GM21576 (cell line): ENCODE results near the gene NT5DC1.
"Not testable (repeated sequence)": the region's sequence is repeated elsewhere in the genome, so short reads cannot be mapped to it uniquely, and the experiment has no call there.

ENCODE experiments used
- ATAC-seq: cut with Tn5 transposase; IDR thresholded peaks from one replicate; pipeline ENCODE4 v1.9.1; 2021; ENCODE audit warnings: mild to moderate bottlenecking, moderate library complexity; ENCODE audit not compliant: unreplicated experiment

Gene NT5DC1

GRCh38 chr6:116268589-116269293 is 168.1 kb downstream of the NT5DC1 start:
- ATAC-seq = peak; percentile 87

- ATAC-seq = no peak
Observed at GRCh38 chr6:116271149-116271708, 170.6 kb downstream of the NT5DC1 start.

- no peak for ATAC-seq
Observed at GRCh38 chr6:116277124-116277523, 176.5 kb downstream of the NT5DC1 start.

- no peak for ATAC-seq
Observed at GRCh38 chr6:116278481-116278829, 177.8 kb downstream of the NT5DC1 start.

- ATAC-seq = peak; percentile 1
Observed at GRCh38 chr6:116278854-116279231, 178.2 kb downstream of the NT5DC1 start.

- peak; percentile 94 for ATAC-seq
Observed at GRCh38 chr6:116279232-116280160, 178.8 kb downstream of the NT5DC1 start, which contains the start of gene TSPYL1. TSPYL1 (minus strand) TSS chr6:116279930; CDS start chr6:116279830, 100 bp downstream.

GRCh38 chr6:116280161-116280932 is 179.7 kb downstream of the NT5DC1 start:
- no peak for ATAC-seq

GRCh38 chr6:116280933-116281316 is 180.3 kb downstream of the NT5DC1 start:
- ATAC-seq = no peak

GRCh38 chr6:116282698-116283097 is 182.0 kb downstream of the NT5DC1 start:
- no peak for ATAC-seq

GRCh38 chr6:116283191-116283590 is 182.5 kb downstream of the NT5DC1 start:
- no peak for ATAC-seq

- ATAC-seq = not testable (repeated sequence)
Observed at GRCh38 chr6:116284984-116285383, 184.3 kb downstream of the NT5DC1 start.

- no peak for ATAC-seq
Observed at GRCh38 chr6:116286773-116287358, 186.2 kb downstream of the NT5DC1 start.

- ATAC-seq = peak; percentile 75
Observed at GRCh38 chr6:116287689-116288282, 187.1 kb downstream of the NT5DC1 start.

- ATAC-seq = no peak
Observed at GRCh38 chr6:116289876-116290275, 189.2 kb downstream of the NT5DC1 start.

GRCh38 chr6:116290799-116291198 is 190.1 kb downstream of the NT5DC1 start:
- ATAC-seq = no peak

GRCh38 chr6:116291701-116292396 is 191.2 kb downstream of the NT5DC1 start:
- no peak for ATAC-seq

GRCh38 chr6:116292553-116292952 is 191.9 kb downstream of the NT5DC1 start:
- ATAC-seq = no peak

GRCh38 chr6:116298273-116298672 is 197.6 kb downstream of the NT5DC1 start:
- ATAC-seq = no peak

- ATAC-seq = no peak
Observed at GRCh38 chr6:116298973-116299372, 198.3 kb downstream of the NT5DC1 start.
